ENCODE data around the gene REEP1.

The REEP1 gene

DNA sequence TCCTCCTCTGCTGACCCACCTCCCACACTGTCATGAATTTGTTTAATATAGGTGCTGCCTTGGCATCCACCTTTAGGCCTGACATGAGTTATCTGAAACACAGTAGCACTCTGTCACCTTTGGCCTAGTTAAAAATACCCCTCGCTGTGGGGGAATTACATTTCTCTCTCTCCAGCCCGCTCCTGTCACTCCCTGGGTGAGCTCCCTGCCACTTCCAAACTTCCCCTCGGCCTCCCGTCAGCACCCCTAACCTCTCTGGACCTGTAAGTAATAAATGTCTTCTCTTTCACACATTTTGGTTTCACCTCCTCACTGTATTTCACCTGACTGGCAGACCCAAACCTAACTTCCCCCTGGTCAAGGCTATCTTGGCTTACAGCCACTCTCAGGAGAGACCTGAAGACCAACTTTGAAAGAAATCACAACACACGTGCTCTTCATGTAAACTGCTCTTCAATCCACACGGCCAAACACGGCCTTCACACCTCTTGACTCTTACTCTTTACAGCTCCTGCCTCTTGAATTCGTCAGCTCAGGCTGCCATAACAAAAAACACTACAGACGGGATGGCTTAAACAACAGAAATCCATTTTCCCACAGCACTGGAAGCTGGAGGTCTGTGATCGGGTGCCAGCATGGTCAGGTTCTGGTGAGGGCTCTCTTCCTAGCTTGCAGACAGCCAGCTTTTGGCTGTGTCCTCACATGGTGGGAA is 28.3 kb downstream of the REEP1 start:
- no peak for TF ChIP-seq NFIC (IDR thresholded peaks at IDR 0.05)
- TF ChIP-seq TEAD4 (IDR thresholded peaks at IDR 0.05): no peak
- TF ChIP-seq, protein P1, sequence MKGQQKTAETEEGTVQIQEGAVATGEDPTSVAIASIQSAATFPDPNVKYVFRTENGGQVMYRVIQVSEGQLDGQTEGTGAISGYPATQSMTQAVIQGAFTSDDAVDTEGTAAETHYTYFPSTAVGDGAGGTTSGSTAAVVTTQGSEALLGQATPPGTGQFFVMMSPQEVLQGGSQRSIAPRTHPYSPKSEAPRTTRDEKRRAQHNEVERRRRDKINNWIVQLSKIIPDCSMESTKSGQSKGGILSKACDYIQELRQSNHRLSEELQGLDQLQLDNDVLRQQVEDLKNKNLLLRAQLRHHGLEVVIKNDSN (IDR thresholded peaks at IDR 0.05): no peak
- TF ChIP-seq RAD21 (IDR thresholded peaks at IDR 0.05; ENCODE audit: low read depth): no peak

DNA sequence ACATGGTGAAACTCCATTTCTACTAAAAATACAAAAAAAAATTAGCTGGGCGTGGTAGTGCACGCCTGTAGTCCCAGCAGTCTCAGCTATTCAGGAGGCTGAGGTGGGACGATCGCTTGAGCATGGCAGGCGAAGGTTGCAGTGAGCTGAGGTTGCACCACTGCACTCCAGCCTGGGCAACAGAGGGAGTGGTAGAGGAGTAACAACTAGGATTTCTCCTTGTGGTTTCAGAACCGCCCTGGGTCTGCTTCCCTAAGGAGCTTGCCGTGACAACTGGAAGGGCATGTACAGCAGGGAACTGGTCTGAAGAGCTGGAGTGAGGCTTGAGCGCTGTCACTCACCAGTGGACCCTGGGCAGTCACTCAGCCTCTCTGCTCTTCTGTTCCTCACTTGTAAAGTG is 29.1 kb downstream of the REEP1 start:
- TF ChIP-seq, protein P1 (IDR thresholded peaks at IDR 0.05): no peak
- TF ChIP-seq NFIC (IDR thresholded peaks at IDR 0.05) (no peak), TAF1 (IDR thresholded peaks at IDR 0.05; ENCODE audit: low read depth) (no peak)

DNA sequence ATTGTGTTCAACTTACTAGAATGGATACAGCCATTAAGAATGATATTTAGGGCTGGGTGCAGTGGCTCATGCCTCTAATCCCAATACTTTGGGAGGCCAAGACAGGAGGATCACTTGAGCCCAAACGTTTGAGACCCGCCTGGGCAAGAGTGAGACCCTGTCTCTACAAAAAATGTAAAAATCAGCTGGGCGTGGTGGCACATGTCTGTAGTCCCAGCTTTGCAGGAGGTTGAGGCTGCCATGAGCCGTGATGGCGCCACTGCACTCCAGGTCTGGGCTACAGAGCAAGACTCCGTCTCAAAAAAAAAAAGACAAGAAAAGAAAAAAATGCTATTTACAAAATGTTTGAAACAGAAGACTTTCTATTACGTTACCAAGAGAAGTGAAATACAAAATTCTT is 30.0 kb downstream of the REEP1 start:
- TF ChIP-seq CEBPB (IDR thresholded peaks at IDR 0.05) (no peak), TEAD4 (IDR thresholded peaks at IDR 0.05) (no peak), NFIC (IDR thresholded peaks at IDR 0.05) (no peak), FOXM1 (IDR thresholded peaks at IDR 0.05; ENCODE audit: borderline replicate concordance, low read depth) (no peak), TAF1 (IDR thresholded peaks at IDR 0.05; ENCODE audit: low read depth) (no peak), CREB1 (IDR thresholded peaks at IDR 0.05; ENCODE audit: low read depth) (no peak), RAD21 (IDR thresholded peaks at IDR 0.05; ENCODE audit: low read depth) (no peak), EP300 (IDR thresholded peaks at IDR 0.05; ENCODE audit: borderline replicate concordance) (no peak), EGR1 (IDR thresholded peaks at IDR 0.05) (no peak), ZBTB7A (IDR thresholded peaks at IDR 0.05; ENCODE audit: low read depth) (no peak), TCF12 (IDR thresholded peaks at IDR 0.05; ENCODE audit: low read depth) (no peak), YY1 (IDR thresholded peaks at IDR 0.05; ENCODE audit: low read depth) (no peak)
- TF ChIP-seq, protein P2, sequence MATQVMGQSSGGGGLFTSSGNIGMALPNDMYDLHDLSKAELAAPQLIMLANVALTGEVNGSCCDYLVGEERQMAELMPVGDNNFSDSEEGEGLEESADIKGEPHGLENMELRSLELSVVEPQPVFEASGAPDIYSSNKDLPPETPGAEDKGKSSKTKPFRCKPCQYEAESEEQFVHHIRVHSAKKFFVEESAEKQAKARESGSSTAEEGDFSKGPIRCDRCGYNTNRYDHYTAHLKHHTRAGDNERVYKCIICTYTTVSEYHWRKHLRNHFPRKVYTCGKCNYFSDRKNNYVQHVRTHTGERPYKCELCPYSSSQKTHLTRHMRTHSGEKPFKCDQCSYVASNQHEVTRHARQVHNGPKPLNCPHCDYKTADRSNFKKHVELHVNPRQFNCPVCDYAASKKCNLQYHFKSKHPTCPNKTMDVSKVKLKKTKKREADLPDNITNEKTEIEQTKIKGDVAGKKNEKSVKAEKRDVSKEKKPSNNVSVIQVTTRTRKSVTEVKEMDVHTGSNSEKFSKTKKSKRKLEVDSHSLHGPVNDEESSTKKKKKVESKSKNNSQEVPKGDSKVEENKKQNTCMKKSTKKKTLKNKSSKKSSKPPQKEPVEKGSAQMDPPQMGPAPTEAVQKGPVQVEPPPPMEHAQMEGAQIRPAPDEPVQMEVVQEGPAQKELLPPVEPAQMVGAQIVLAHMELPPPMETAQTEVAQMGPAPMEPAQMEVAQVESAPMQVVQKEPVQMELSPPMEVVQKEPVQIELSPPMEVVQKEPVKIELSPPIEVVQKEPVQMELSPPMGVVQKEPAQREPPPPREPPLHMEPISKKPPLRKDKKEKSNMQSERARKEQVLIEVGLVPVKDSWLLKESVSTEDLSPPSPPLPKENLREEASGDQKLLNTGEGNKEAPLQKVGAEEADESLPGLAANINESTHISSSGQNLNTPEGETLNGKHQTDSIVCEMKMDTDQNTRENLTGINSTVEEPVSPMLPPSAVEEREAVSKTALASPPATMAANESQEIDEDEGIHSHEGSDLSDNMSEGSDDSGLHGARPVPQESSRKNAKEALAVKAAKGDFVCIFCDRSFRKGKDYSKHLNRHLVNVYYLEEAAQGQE (IDR thresholded peaks at IDR 0.05; ENCODE audit: low read depth): no peak
- TF ChIP-seq, protein P1 (IDR thresholded peaks at IDR 0.05): no peak

DNA sequence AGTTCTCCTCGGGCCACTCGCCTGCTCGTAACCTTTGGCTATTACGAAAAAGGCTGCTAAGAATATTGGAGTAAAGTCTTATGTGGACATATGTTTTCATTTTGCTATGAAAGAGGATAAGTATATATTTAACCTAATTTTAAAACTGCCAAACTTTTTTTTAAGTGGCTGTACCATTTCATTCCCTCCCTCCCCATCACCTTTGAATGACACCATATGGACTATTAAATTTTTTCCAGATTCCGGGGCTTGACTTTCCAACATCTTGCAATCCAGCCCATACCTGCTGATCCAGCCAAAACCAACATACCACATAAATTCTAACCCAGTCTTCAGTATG is 31.5 kb downstream of the REEP1 start:
- TF ChIP-seq, protein P1 (IDR thresholded peaks at IDR 0.05): no peak
- TF ChIP-seq CREB1 (IDR thresholded peaks at IDR 0.05; ENCODE audit: low read depth) (no peak), NFIC (IDR thresholded peaks at IDR 0.05) (no peak), TCF12 (IDR thresholded peaks at IDR 0.05; ENCODE audit: low read depth) (no peak), RAD21 (IDR thresholded peaks at IDR 0.05; ENCODE audit: low read depth) (no peak), FOXM1 (IDR thresholded peaks at IDR 0.05; ENCODE audit: borderline replicate concordance, low read depth) (no peak), ZBTB7A (IDR thresholded peaks at IDR 0.05; ENCODE audit: low read depth) (no peak), CEBPB (IDR thresholded peaks at IDR 0.05) (no peak), TEAD4 (IDR thresholded peaks at IDR 0.05) (no peak), EGR1 (IDR thresholded peaks at IDR 0.05) (no peak)

DNA sequence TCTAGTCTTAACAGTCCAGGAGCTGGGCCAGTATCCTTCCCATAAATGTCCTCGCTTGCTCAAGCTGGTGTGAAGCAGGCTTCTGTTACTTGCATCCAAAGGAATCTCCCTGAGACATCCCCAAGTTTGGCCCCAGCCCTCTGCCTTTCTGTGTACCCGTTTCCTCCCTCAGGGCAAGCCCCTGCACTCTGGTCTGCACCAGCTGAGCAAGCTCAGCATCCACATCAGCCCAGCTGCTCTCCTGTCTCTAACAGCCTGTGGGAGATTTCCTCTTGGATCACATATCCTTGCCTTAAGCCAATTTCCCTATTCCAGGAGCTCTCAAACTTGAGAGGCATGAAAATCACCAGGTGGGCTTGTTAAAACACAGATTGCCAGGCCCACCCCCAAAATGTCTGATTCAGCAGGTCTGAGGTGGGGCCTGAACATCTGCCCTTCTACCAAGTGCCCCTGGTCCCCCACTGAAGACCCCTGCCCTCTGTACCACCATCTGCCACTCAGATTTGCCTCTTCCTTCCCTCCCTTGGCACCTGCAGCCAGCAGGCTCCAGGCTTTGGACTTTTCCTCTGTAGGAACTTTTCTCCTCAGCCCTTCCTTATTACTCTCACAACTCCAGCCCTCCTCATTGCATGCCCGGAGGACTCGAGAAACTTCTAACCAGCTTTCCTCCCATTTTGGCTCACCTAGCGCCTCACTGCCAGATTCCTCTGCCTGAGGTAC is 32.1 kb downstream of the REEP1 start:
- TF ChIP-seq, protein P3, sequence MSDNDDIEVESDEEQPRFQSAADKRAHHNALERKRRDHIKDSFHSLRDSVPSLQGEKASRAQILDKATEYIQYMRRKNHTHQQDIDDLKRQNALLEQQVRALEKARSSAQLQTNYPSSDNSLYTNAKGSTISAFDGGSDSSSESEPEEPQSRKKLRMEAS (IDR thresholded peaks at IDR 0.05): no peak
- TF ChIP-seq FOXM1 (IDR thresholded peaks at IDR 0.05; ENCODE audit: borderline replicate concordance, low read depth) (no peak), RAD21 (IDR thresholded peaks at IDR 0.05; ENCODE audit: low read depth) (no peak), ZBTB7A (IDR thresholded peaks at IDR 0.05; ENCODE audit: low read depth) (no peak), YY1 (IDR thresholded peaks at IDR 0.05; ENCODE audit: low read depth) (no peak), CEBPB (IDR thresholded peaks at IDR 0.05) (no peak), TEAD4 (IDR thresholded peaks at IDR 0.05) (no peak), TCF12 (IDR thresholded peaks at IDR 0.05; ENCODE audit: low read depth) (no peak), TAF1 (IDR thresholded peaks at IDR 0.05; ENCODE audit: low read depth) (no peak), NFIC (IDR thresholded peaks at IDR 0.05) (no peak)
- TF ChIP-seq, protein P2 (IDR thresholded peaks at IDR 0.05; ENCODE audit: low read depth): no peak
